ENCODE results near the gene RELL2.

The RELL2 gene

DNA sequence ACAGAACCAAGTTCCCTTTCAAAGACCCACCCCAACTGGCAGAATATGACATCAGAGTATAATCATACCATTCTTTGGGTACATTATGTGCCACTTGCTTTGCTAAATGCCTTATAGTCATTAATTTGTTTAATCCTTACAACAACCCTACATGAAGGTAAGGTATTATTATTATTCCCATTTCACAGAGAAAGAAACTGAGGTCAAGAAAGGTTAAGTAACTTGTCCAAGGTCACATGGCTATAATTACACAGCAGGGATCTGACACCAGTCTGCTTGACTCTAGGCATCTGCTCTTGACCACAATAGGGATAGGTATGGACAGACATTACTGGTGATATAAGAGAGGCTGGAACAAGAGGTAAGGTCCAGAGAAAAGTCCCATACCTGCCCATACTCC lies 13.2 kb downstream of the RELL2 start:
- DNase-seq (ENCODE audit: low spot score): no peak

DNA sequence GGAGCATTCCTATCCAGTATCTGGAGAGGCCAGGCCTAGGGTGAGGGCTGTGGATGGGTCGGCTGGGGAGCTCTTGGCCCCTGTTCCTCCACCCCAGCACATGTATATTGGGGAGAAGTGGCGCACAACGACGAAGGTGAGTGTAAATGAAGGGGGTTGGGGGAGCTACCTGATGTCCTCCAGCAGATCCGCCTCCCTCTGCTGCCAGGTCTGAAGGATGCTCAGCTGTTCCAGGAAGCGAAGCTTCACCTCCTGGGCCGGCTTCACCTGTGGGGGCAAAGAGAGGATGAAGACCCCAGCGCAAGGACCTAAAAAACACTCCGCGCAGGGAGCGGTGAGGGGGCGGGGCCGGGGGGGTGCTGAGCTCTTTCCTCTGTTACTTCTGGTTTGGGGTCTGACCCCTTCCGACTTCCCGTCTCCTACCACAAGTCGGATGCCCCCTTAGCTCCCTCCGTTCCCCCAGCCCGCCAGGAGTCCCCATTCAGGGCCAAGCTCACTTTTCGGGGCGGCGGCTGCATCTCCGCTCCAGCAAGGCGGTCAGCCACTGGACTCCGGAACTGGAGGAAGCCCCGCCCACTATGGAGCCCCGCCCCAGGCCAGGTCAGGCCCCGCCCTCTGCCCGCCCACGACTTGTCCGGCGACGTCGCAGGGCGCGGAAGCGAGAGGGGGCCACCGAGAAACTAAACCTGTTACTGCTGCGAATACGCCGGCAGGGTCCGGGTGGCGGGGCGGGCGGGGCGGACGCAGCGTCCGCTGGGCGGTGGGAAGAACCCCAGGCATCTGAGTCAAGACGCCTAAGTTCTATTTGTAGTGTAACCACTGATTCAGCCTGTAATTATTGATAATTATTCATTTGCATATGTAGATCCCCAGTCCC lies 14.3 kb downstream of the RELL2 start, which contains the start of gene FCHSD1:
Gene FCHSD1 (minus strand): TSS at position 568 of the 877 bp plus-strand sequence. CDS start 50 bp downstream, at position 518.
- peak; percentile 99 for DNase-seq (ENCODE audit: low spot score)

DNA sequence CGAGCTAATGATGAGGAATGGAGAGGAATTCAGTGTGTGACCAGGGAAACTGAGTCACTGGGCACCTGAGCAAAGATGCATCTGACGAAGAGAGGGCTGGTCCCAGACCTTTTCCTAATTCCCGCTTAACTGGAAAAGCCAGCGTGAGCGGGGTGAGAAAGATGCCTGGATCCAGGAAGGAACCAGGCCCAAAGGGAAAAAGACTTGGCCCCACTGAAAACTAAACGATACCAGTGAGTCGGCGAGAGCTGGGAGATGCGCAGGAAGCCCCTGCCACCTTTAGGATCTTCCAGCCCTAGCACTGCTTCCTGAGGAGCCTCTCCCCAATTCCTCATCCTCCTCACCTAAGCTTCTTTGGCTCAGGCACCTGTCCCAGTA lies 14.9 kb downstream of the RELL2 start:
- DNase-seq (ENCODE audit: low spot score): no peak

DNA sequence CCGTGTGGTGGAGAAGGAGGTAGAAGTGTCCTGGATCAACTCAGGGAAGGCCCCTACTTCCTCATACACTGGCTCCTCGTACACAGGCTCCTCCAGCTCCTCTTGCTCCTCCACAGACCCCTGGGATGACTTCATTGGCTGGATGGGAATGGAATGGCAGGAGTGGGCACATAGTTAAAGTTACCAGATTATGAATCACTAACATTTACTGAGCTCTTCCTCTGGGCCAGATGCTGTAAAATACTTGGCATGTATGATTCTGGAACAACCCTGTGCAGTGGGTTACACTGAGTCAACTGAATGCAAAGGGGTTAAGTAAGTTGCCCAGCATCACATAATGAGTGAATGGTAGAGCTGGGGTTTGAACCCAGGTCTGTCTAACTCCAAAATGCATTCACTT lies 17.5 kb downstream of the RELL2 start:
- DNase-seq (ENCODE audit: low spot score): peak; percentile 82

DNA sequence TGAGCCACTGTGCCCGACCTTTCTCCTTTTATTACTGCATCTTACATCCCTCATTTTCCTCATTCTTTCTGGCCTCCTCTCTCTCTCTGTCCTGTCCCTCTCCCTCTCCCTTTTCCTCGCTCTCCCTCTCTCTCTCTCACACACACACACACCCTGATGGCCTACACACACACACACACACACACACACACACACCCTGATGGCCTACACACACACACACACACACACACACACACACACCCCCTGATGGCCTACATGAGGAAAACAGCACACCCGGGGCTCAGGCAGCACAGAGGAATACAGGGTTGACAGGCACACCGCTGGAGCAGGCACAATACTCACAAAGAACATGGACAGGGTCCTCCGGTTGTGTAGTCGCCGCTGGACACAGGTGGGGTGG lies 18.2 kb downstream of the RELL2 start:
- DNase-seq (ENCODE audit: low spot score): no peak

DNA sequence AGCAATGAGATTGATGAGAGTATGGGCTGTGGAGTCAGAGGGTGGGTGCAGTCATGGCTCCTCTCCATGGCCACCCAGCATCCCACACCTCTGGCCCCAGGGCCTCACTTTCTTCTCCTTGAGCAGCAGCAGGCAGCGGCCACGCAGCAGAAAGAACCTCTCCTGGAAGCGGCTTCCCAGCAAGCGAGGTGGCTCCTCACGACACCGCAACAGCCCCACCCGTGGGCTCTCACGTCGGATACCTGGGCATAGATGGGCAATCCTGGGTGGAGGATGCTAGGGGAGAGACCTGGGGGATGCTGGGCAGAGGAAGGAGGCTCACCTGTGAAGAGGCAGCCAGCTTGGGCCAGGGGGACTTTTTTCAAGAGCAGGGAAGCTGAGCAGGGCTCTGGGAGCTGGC lies 19.6 kb downstream of the RELL2 start:
- DNase-seq (ENCODE audit: low spot score): no peak

DNA sequence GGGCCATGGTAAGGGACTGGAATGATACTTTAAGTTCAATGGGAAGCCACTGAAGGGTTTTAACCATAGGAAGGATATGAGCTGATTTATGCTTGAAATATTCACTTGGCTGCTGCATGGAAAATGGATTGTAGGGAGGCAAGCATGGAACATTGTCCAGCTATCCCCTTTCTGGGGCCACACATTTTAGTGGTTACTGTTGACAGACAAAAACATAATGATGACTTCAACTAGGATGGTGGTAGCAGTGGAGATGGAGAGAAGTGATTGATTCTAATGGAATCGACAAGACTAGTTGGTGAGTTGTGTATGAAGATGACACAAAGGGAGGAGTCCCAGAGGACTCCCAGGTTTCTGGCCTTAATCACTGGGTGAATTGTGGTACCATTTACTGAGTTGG lies 20.6 kb downstream of the RELL2 start:
- DNase-seq (ENCODE audit: low spot score): no peak

DNA sequence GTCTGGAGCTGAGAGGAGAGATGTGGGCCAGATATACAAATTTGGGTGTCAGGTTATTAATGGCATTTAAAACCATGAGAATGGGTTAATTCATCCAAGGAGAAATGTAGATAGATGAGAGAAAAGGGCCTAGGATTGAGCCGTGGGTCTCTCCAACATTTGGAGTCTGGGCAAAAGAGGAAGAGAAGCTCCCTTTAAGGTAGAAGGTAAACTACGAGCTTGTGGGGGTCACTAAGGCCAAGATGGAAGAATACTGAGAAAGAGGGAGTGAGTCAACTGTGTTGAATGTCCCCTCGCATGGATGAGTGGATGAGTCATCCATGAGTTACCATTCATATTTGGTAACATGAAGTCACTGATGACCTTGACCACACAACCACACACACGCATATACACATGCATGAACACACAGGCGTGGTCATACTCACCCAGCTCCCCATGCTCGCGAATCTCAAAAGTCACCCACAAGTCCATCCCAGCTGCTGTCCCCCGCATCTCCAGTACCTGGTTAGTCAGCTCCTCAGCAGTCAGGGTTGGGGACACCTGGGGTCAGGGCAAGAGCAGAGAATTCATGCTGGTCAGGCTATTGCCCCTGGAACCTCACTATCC lies 21.2 kb downstream of the RELL2 start:
- peak; percentile 68 for DNase-seq (ENCODE audit: low spot score)

DNA sequence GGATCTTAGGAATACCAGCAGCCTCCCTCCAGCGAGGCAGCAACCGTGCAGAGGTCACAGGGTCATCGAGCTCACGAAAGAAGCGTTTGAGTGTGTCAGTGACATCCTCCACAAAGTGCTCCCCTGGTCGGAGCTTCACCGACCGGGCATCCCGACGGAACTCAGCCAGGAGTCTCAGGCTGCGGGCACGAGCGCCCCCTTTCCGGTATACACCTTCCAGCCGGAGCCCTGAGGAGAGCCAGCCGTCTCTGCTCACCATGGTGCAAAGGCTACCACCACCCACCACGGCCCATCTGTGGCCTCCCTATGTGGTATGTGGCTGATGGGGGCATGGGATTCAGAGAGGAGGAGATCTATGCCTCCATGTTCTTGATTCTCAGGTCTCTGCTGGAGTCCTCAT lies 25.2 kb downstream of the RELL2 start:
- no peak for DNase-seq (ENCODE audit: low spot score)

DNA sequence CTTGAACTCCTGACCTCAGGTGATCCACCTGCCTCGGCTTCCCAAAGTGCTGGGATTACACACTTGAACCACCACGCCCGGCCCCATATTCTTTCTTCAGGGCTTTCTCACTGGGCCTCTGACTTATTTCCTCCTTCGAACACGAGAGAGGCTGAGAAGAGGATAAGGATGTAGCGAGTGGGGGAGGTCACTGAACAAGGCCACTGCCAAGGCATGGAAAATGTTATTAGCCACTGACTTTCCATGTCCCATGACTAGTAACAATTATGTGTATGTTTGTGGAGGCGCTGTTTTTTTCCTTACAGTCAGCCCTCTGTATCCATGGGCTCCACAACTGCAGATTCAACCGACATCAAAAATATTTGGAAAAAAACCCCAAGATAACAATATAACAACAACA lies 26.7 kb downstream of the RELL2 start:
- DNase-seq (ENCODE audit: low spot score): no peak

DNA sequence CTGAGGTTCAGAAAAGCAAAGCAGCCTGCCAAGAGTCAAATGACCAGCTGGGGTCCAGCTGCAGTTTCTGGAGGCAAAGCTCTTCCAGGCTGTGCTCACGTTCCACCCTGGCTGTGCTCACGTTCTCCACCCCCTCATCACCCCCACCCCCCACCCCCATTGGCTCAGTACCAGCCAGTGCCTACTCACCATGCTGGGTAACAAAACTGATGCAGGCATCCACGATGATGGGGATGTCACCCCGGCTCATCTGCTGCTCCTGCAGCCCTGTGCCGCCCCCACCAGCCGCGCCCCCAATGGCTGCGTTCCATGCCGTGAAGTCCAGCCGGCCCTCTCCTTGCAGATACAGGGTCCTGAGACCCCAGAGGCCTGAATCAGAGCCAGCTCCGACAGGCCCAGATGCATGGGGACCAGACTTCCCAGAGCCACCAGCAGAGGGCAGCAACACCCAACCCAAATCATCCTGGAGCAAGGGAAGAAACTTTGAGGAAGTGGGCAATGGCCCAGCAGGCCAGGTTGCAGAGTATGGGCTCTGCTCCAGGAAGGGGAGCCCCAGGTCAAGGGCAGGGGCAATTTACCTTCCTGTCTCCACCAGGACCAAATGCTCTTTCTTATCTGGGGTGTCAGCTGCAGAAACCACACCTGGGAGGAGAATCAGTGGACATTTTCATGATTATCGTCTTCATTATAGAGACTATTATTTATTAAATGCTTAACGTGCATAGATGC lies 28.1 kb downstream of the RELL2 start:
- peak; percentile 88 for DNase-seq (ENCODE audit: low spot score)

DNA sequence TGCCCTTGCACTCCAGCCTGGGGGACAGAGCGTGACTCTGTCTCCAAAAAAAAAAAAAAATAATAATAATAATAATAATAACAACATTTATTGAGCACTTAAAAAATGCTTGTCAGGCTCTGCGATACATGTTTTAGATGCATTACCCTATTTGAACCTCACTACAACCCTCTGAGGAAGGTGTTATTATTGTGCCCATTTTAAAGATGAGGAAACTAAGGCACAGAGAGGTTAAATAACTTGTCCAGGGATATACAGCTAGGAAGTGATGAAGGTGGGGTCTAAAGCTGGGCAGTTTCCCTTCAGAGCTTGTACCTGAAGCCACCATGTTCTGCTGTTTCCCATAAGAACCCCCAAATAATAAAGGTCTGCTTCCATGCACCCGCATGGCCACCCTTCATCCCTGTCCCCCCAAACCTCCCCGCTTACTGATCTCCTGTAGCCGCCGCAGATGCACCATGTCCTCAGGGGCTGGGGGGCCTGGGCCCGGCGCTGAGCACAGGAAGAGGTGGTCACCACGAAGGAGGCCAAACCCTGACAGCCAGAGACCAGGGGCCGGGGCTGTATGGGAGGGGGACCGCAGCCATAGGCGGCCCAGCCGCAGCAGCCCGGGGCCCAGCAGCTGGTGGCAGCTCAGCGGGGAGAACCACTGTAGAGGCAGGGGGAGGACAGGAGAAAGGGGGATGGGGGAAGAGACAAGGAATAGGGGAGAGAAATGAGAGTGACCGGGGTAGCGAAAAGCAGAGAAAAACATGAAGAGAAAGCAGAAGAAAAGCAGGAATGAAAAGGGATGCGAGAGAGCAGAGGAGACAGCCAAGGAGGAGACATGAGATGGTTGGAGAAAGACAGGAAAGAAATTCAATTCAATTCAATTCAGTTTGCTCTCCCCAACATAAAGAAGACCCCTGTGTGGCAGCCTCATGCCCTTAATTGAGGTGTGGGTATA lies 29.5 kb downstream of the RELL2 start:
- no peak for DNase-seq (ENCODE audit: low spot score)

DNA sequence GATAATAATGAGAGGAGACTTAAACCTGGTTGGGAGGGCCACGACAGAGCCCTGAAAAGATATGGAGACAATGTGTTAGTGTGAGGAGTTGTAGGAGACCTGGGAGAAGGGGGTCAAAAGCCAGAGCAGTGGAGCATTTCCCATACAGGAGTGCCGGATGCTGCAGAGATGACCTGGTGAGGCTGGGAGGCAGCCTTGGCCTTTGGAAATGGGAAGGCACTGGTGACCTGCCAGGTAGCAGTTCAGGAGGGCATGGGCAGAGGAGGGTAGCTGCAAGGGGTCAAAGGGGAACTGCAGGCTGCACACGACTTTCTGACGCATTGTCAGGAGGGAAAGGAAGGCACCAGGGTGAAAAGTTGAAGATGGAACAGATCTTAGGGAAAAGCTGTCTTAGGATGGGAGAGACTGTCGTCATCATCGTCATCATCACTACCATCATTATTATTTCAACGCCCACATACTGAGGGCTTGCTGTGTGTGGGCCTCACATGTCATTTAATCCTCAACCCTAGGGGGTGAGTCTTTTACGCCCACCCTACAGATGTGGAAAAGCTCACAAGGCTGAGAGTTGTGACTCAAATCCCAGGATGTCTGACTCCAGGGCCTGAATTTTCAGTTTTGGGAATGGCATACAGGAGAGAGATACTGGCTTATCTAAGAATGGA lies 31.9 kb downstream of the RELL2 start:
- DNase-seq (ENCODE audit: low spot score): no peak

DNA sequence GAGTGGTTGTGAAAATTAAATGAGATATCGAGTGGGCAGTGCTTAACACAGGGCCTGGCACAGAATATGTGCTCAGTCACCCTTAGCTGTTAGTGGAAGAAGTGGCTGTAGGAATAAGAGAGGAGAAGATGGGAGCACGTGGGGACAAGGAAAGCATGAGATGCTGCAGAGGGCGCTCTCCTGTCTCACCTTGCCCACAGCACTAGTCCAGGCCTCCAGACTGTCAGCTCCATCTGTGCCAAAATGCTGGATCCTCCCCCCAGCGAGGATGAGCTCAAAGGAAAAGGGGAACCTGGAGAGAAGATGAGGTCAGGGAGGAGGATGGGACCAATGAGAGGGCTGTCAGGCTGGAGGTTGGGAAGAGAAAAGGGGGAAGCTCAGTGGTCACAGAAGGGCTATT lies 32.7 kb downstream of the RELL2 start:
- DNase-seq (ENCODE audit: low spot score): no peak

DNA sequence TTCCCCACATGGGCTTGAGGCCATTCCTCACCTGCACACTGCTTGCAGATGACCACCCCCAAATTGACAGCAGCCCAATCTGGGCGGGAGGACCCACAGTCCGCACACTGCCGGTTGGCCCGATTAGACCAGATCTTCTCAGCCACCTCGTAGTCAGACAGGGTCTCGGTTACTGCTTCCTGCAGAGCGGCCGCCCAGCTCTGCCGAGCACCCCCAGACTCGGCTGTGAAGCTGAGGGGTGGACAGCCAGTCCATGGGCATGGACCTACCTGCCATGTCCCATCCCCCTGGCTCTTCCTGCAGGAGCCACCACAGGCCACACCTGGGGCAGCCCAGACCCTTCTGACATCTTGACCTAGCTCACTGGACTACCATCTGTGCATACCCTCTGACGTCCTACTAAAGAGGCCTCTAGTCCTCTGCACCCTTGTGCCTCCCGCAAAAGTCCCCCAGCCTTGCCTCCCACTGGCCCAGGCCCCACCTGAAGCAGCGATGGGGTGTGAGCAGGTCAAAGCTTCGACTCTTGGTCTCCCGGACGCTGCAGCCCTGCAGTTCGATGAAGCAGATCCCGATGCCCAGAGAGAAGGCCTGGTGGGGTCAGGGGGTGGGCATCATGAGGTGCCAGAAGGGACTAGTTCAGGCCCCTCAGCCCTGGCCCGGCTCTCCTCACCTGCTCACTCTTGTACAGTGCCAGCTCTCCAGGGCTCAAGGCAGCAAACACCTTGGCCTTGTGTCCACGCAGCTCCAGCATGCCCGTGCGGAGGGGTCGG lies 35.5 kb downstream of the RELL2 start:
- DNase-seq (ENCODE audit: low spot score): no peak

DNA sequence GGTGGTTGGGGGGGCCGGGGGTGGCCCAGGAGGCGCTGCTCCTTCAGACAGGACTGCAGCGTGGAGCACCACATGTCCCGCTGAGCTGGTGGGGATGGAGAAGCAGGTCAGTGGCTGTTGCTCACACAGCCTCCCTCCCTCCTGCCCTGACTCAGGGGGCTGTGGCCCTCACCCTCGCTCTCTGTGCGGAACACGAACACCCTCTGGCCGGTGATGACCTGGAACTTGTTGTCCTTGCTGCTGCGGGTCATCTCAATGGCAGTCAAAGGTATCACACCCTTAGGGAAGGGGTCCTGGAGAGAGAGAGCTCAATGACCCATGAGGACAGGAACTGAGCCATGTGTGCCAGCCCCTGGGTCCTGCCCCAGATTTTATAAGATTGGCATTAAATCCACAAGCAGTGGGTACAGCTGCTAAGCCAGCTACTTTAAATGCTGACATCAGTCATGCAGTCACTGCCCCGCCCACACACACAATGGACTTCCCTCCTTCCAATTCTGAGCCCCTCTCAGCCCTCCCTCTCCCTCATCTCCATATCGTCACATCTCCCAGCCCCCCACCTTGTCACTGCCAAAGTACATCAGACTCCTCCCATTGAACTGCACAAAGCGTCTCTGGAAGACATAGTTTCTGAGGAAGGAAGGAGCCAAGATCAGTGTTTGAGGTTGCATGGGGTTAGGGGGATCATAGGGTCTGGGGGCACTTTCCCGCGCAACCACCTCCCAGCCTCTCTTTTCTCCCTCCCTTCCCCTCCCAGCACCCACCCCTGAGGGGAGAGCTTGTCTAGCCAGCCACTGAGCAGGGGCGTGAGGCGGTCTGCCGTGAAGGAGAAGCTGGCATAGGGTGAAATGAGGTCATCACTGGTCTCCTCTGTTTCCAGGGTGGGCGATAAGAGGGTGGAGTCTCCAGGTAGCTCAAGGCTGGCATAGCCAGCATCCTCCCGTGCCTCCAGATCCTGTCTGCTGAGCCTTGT lies 36.3 kb downstream of the RELL2 start:
- no peak for DNase-seq (ENCODE audit: low spot score)

DNA sequence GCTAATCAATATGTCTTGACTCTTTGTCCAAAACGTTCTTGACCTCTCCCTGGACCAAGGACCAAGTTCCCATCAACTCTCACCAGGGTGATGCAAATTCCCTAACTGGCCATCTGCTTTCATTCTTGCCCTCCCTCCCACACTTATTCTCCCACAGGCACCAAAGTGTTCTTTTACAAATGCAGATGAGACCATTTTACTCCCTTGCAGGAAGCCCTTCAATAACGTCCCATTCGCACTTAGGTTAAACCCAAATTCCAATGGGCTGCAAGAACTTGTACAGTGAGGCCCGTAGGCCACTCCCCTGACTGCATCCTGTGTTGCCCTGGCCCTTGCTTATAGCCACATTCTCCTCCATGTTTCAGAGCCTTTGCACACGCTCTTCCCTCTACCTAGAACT lies 38.0 kb downstream of the RELL2 start:
- no peak for DNase-seq (ENCODE audit: low spot score)

DNA sequence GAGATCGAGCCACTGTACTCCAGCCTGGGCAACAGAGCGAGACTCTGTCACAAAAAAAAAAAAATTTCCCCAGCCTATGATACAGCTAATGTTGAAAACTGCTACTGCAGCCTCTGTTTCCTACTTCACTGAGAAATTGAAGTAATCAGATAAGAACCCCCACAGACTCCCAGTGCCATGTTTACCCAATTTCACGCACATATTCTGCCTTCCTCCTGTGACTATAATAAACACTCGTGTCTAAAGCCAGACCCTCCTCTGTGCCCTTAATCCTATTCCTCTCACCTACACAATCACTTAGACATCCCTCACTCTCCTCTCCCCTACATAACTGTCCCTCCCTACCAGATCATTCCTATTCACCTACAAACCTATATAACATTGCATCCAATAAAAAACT lies 38.9 kb downstream of the RELL2 start:
- no peak for DNase-seq (ENCODE audit: low spot score)

DNA sequence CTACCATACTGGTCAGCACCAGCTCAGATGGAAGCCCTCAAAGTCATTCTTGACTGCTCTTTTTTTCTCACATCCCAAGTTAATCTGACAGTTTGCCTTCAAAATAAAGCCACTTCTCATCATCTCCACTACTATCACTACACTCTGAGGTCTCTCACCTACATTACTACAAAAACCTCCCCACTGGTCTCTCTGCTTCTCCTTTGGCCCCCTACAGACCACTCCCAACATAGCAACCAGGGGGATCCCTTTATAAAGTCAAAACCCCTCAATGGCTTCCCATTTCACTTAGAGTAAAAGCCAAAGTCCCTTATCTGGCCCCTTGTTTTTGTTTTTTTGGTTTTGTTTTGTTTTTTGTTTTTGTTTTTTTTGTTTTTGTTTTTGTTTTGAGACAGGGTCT lies 40.6 kb downstream of the RELL2 start:
- DNase-seq (ENCODE audit: low spot score): no peak
